HEK293 (cell line): ENCODE measurements around the gene SHC4.
"Not testable (repeated sequence)": the region's sequence is repeated elsewhere in the genome, so short reads cannot be mapped to it uniquely, and the experiment has no call there.

Experiments
- CTCF ChIA-PET: fragments of 350-600 bp; formaldehyde crosslinking; extraction: SDS; loops from one replicate; lab custom pipeline; 2021; ENCODE audit warnings: antibody characterized with exemption; lab: Yijun Ruan, JAX
- POLR2A ChIA-PET: fragments of 300-600 bp; formaldehyde crosslinking; extraction: SDS; loops from one replicate; lab custom pipeline; 2020; ENCODE audit warnings: antibody characterized with exemption, inconsistent platforms; lab: Yijun Ruan, JAX
- H3K27ac ChIP-seq: fragments of 200-500 bp; sonication (Bioruptor generic); 2 replicates; pipeline ENCODE4 v1.5.1; 2014; ENCODE audit warnings: low read depth, low read length, control low read depth, inconsistent platforms; ENCODE audit errors: extremely low read depth
- H3K36me3 ChIP-seq, 2 experiments: fragments of 200-500 bp in 1 of 2; sonication (Bioruptor generic) in 1 of 2; 1 replicate in 1 of 2; 2 replicates in 1 of 2; pipeline ENCODE4 v1.5.1; 2014 to 2017; ENCODE audit warnings: inconsistent platforms in 2 of 2, low read length in 2 of 2; ENCODE audit not compliant: control insufficient read depth in 2 of 2, insufficient read depth in 1 of 2
- H3K4me1 ChIP-seq: fragments of 200-500 bp; sonication (Bioruptor generic); 2 replicates; pipeline ENCODE4 v1.5.1; 2014; ENCODE audit warnings: mild to moderate bottlenecking, low read length, inconsistent platforms; ENCODE audit not compliant: control insufficient read depth, insufficient read depth
- H3K4me3 ChIP-seq: 2 replicates; pipeline ENCODE4 v1.5.1; 2011; ENCODE audit warnings: low read depth, mild to moderate bottlenecking, control low read depth, low read length, moderate library complexity
- H3K9me3 ChIP-seq: fragments of 200-500 bp; sonication (Bioruptor generic); 2 replicates; pipeline ENCODE4 v1.5.1; 2014; ENCODE audit warnings: low read depth, low read length, inconsistent platforms; ENCODE audit not compliant: control insufficient read depth, insufficient read depth
- FEZF1 ChIP-seq: fragments of 450-650 bp; formaldehyde crosslinking; IDR thresholded peaks from 2 replicates; pipeline ENCODE4 v1.5.1; 2016; ENCODE audit warnings: missing biosample characterization, missing genetic modification characterization
- HOXD13 ChIP-seq: sonication (generic); formaldehyde crosslinking; IDR thresholded peaks from 2 replicates; pipeline ENCODE4 v1.8.0; 2022; ENCODE audit warnings: missing genetic modification reagents, borderline replicate concordance
- OVOL3 ChIP-seq: fragments of 450-650 bp; formaldehyde crosslinking; IDR thresholded peaks from 2 replicates; pipeline ENCODE4 v1.5.1; 2016; ENCODE audit warnings: missing biosample characterization, missing genetic modification characterization
- YY2 ChIP-seq: fragments of 450-650 bp; formaldehyde crosslinking; IDR thresholded peaks from 2 replicates; pipeline ENCODE4 v1.5.1; 2016; ENCODE audit warnings: missing biosample characterization, missing genetic modification characterization
- ZBTB17 ChIP-seq: fragments of 450-650 bp; formaldehyde crosslinking; IDR thresholded peaks from 2 replicates; pipeline ENCODE4 v1.5.1; 2016; ENCODE audit warnings: missing biosample characterization, missing genetic modification characterization
- ZFP69B ChIP-seq: fragments of 450-650 bp; formaldehyde crosslinking; IDR thresholded peaks from 2 replicates; pipeline ENCODE4 v1.5.1; 2016; ENCODE audit warnings: missing biosample characterization, missing genetic modification characterization
- ZNF10 ChIP-seq: fragments of 450-650 bp; formaldehyde crosslinking; IDR thresholded peaks from 2 replicates; pipeline ENCODE4 v1.5.1; 2017; ENCODE audit warnings: missing biosample characterization, missing genetic modification characterization
- ZNF23 ChIP-seq: fragments of 450-650 bp; formaldehyde crosslinking; IDR thresholded peaks from 2 replicates; pipeline ENCODE4 v1.5.1; 2016; ENCODE audit warnings: missing biosample characterization, missing genetic modification characterization, borderline replicate concordance
- ZNF248 ChIP-seq: fragments of 450-650 bp; formaldehyde crosslinking; IDR thresholded peaks from 2 replicates; pipeline ENCODE4 v1.5.1; 2017; ENCODE audit warnings: missing biosample characterization, missing genetic modification characterization
- ZNF274 ChIP-seq, 2 experiments: fragments of 200-500 bp in 1 of 2; fragments of 450-650 bp in 1 of 2; sonication (Bioruptor generic) in 1 of 2; formaldehyde crosslinking in 1 of 2; IDR thresholded peaks; 2 replicates each; pipeline versions ENCODE4 v1.5.1 to v1.6.1; 2014 to 2016; ENCODE audit warnings: borderline replicate concordance in 1 of 2, inconsistent platforms in 1 of 2, low read length in 1 of 2, missing biosample characterization in 1 of 2, missing genetic modification characterization in 1 of 2
- ZNF510 ChIP-seq: fragments of 450-650 bp; formaldehyde crosslinking; IDR thresholded peaks from 2 replicates; pipeline ENCODE4 v1.5.1; 2018; ENCODE audit warnings: mild to moderate bottlenecking, missing genetic modification characterization, missing biosample characterization; ENCODE audit not compliant: insufficient replicate concordance
- ZNF548 ChIP-seq: fragments of 450-650 bp; formaldehyde crosslinking; IDR thresholded peaks from 2 replicates; pipeline ENCODE4 v1.5.1; 2016; ENCODE audit warnings: missing biosample characterization, missing genetic modification characterization
- ZNF596 ChIP-seq: fragments of 450-650 bp; IDR thresholded peaks from 2 replicates; pipeline ENCODE4 v1.5.0; 2018; ENCODE audit warnings: missing biosample characterization, mild to moderate bottlenecking, missing genetic modification characterization, moderate library complexity
- TF ChIP-seq, protein P1 (sequence below): fragments of 450-650 bp; formaldehyde crosslinking; IDR thresholded peaks from 2 replicates; pipeline ENCODE4 v1.5.1; 2016; ENCODE audit warnings: missing biosample characterization, missing genetic modification characterization
- TF ChIP-seq, protein P2 (sequence below): fragments of 450-650 bp; formaldehyde crosslinking; IDR thresholded peaks from 2 replicates; pipeline ENCODE4 v1.5.1; 2016; ENCODE audit warnings: missing biosample characterization, missing genetic modification characterization, borderline replicate concordance
- TF ChIP-seq, protein P3 (sequence below): fragments of 450-650 bp; IDR thresholded peaks from 2 replicates; pipeline ENCODE4 v1.5.1; 2018; ENCODE audit warnings: missing biosample characterization, mild to moderate bottlenecking, missing genetic modification characterization
- TF ChIP-seq, protein P4 (sequence below): fragments of 450-650 bp; formaldehyde crosslinking; IDR thresholded peaks from 2 replicates; pipeline ENCODE4 v1.5.1; 2017; ENCODE audit warnings: missing biosample characterization, missing genetic modification characterization
- TF ChIP-seq, protein P5 (sequence below): fragments of 450-650 bp; formaldehyde crosslinking; IDR thresholded peaks from 2 replicates; pipeline ENCODE4; 2016; ENCODE audit warnings: missing biosample characterization, missing genetic modification characterization

SHC4 gene

DNA sequence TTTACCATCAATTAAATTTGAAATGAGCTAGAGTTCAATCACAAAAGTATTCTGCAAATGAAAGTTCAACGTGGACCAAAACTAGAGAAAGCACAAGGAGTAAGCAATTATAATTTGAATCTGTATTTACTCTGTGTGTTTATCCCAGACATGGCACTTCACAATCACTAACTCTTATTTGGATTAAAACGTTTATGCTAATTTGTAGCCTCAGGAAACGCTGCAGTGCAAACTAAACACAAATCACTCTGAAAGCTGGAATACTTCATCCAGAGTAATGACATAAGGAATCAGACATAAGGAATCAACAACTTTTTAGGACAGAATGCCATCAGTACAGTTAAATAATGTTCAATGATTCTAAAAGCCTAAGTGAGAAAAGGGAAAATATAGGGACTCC is 171.3 kb downstream of the SHC4 start:
- ChIA-PET CTCF (no interaction called here), POLR2A (no interaction called here)
- H3K9me3 ChIP-seq, result no peaks in the 10 kb centered on the region
- no peaks in the 10 kb centered on the region for H3K4me1 ChIP-seq
- H3K4me3 ChIP-seq, result no peak overlapping the region
- no peak overlapping the region for H3K27ac ChIP-seq
- TF ChIP-seq ZNF274 (IDR thresholded peaks at IDR 0.05; ENCODE audit: low read length) (no peak), ZNF274 (tag by site-specific recombination; IDR thresholded peaks at IDR 0.05; ENCODE audit: borderline replicate concordance) (no peak), HOXD13 (CRISPR knock-in tag) (no peak), YY2 (no peak), ZNF23 (no peak), ZBTB17 (tag by site-specific recombination) (no peak), ZNF548 (tag by site-specific recombination) (no peak), ZNF596 (tag by site-specific recombination) (no peak), ZNF10 (tag by site-specific recombination) (no peak), OVOL3 (no peak), FEZF1 (tag by site-specific recombination) (no peak), ZNF510 (tag by site-specific recombination) (no peak), ZNF248 (tag by site-specific recombination) (no peak), ZFP69B (tag by site-specific recombination) (no peak)
- TF ChIP-seq, protein P1, sequence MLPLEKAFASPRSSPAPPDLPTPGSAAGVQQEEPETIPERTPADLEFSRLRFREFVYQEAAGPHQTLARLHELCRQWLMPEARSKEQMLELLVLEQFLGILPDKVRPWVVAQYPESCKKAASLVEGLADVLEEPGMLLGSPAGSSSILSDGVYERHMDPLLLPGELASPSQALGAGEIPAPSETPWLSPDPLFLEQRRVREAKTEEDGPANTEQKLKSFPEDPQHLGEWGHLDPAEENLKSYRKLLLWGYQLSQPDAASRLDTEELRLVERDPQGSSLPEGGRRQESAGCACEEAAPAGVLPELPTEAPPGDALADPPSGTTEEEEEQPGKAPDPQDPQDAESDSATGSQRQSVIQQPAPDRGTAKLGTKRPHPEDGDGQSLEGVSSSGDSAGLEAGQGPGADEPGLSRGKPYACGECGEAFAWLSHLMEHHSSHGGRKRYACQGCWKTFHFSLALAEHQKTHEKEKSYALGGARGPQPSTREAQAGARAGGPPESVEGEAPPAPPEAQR (tag by site-specific recombination), result no peak
- TF ChIP-seq, protein P2, sequence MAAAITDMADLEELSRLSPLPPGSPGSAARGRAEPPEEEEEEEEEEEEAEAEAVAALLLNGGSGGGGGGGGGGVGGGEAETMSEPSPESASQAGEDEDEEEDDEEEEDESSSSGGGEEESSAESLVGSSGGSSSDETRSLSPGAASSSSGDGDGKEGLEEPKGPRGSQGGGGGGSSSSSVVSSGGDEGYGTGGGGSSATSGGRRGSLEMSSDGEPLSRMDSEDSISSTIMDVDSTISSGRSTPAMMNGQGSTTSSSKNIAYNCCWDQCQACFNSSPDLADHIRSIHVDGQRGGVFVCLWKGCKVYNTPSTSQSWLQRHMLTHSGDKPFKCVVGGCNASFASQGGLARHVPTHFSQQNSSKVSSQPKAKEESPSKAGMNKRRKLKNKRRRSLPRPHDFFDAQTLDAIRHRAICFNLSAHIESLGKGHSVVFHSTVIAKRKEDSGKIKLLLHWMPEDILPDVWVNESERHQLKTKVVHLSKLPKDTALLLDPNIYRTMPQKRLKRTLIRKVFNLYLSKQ (tag by site-specific recombination), result no peak
- TF ChIP-seq, protein P3, sequence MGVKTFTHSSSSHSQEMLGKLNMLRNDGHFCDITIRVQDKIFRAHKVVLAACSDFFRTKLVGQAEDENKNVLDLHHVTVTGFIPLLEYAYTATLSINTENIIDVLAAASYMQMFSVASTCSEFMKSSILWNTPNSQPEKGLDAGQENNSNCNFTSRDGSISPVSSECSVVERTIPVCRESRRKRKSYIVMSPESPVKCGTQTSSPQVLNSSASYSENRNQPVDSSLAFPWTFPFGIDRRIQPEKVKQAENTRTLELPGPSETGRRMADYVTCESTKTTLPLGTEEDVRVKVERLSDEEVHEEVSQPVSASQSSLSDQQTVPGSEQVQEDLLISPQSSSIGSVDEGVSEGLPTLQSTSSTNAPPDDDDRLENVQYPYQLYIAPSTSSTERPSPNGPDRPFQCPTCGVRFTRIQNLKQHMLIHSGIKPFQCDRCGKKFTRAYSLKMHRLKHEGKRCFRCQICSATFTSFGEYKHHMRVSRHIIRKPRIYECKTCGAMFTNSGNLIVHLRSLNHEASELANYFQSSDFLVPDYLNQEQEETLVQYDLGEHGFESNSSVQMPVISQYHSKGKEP, result no peak
- TF ChIP-seq, protein P4, sequence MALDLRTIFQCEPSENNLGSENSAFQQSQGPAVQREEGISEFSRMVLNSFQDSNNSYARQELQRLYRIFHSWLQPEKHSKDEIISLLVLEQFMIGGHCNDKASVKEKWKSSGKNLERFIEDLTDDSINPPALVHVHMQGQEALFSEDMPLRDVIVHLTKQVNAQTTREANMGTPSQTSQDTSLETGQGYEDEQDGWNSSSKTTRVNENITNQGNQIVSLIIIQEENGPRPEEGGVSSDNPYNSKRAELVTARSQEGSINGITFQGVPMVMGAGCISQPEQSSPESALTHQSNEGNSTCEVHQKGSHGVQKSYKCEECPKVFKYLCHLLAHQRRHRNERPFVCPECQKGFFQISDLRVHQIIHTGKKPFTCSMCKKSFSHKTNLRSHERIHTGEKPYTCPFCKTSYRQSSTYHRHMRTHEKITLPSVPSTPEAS (tag by site-specific recombination), result no peak
- TF ChIP-seq, protein P5, sequence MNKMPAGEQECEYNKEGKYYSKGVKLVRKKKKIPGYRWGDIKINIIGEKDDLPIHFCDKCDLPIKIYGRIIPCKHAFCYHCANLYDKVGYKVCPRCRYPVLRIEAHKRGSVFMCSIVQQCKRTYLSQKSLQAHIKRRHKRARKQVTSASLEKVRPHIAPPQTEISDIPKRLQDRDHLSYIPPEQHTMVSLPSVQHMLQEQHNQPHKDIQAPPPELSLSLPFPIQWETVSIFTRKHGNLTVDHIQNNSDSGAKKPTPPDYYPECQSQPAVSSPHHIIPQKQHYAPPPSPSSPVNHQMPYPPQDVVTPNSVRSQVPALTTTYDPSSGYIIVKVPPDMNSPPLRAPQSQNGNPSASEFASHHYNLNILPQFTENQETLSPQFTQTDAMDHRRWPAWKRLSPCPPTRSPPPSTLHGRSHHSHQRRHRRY (tag by site-specific recombination), result no peak
- peaks cover 25 to 62% of the 10 kb centered on the region in 2 experiments for H3K36me3 ChIP-seq

DNA sequence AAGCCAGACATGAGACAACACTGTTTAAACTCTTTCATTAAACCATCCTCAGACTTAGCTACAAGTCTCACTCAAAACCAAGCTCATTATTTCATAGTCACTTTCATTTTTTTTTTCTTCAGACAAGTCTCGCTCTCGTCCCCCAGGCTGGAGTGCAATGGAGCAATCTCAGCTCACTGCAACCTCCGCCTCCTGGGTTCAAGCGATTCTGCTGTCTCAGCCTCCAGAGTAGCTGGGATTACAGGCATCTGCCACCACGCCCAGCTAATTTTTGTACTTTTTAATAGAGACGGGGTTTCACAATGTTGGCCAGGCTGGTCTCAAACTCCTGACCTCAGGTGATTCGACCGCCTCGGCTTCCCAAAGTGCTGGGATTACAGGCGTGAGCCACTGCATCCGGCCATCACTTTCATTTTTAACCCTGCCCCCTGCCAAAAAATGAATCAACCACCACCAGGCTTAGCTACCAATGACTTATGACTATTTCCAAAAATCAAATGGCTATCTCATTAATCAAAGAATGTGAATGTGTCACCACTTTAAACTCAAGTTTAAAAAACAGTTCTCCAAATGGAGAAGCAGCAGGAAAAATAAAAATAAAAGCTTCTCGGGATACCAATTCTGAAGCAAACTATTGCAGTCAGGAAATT is 173.1 kb downstream of the SHC4 start:
- H3K27ac ChIP-seq, CTCF ChIA-PET, H3K4me3 ChIP-seq, H3K4me1 ChIP-seq, H3K9me3 ChIP-seq: not testable (repeated sequence)
- H3K36me3 ChIP-seq, result peaks cover 19 to 49% of the 10 kb centered on the region in 2 experiments
- POLR2A ChIA-PET, result interaction anchor here (1.6 kb wide), 1 partner anchor 20 kb away, joined by 4 read pairs; the partner anchor contains the start of gene CEP152
